Stimulated activated CD4-positive, alpha-beta T cell treated with anti-CD3 and anti-CD28 coated beads, Interleukin-2, amount 100 ng/mL, for 24 hours (primary cell): ENCODE results near the gene PLXDC2.
"Not testable (repeated sequence)": the region's sequence is repeated elsewhere in the genome, so short reads cannot be mapped to it uniquely, and the experiment has no call there.

ENCODE experiments used
- DNase-seq, 2 donors: peaks; one replicate each; pipeline ENCODE4 v3.0.0-alpha.2; 2020

Gene PLXDC2

GRCh38 chr10:20133669-20134189 lies 317.5 kb downstream of the PLXDC2 start:
- no peak for DNase-seq

GRCh38 chr10:20142311-20142710 lies 326.1 kb downstream of the PLXDC2 start:
- no peak for DNase-seq

- no peak for DNase-seq
These were observed 328.0 kb downstream of the PLXDC2 start for GRCh38 chr10:20144268-20144667.

- no peak for DNase-seq
These were observed 329.8 kb downstream of the PLXDC2 start for GRCh38 chr10:20146004-20146403.

- no peak for DNase-seq
These were observed 331.5 kb downstream of the PLXDC2 start for GRCh38 chr10:20147684-20148083.

- DNase-seq: no peak
These were observed 340.3 kb downstream of the PLXDC2 start for GRCh38 chr10:20156511-20156910.

- no peak for DNase-seq
These were observed 341.1 kb downstream of the PLXDC2 start for GRCh38 chr10:20157314-20157713.

GRCh38 chr10:20158086-20158485 lies 341.9 kb downstream of the PLXDC2 start:
- no peak for DNase-seq

GRCh38 chr10:20162123-20162522 lies 345.9 kb downstream of the PLXDC2 start:
- DNase-seq: no peak

GRCh38 chr10:20166096-20166675 lies 350.0 kb downstream of the PLXDC2 start:
- DNase-seq: no peak

- no peak for DNase-seq
These were observed 354.4 kb downstream of the PLXDC2 start for GRCh38 chr10:20170661-20171060.

GRCh38 chr10:20173046-20173445 lies 356.8 kb downstream of the PLXDC2 start:
- DNase-seq: no peak

- no peak for DNase-seq
These were observed 359.5 kb downstream of the PLXDC2 start for GRCh38 chr10:20175719-20176118.

GRCh38 chr10:20180766-20181165 lies 364.5 kb downstream of the PLXDC2 start:
- no peak for DNase-seq

- DNase-seq: no peak
These were observed 365.2 kb downstream of the PLXDC2 start for GRCh38 chr10:20181434-20181833.

GRCh38 chr10:20185116-20185515 lies 368.9 kb downstream of the PLXDC2 start:
- no peak for DNase-seq

- not testable (repeated sequence) for DNase-seq
These were observed 375.2 kb downstream of the PLXDC2 start for GRCh38 chr10:20191392-20191791.

- DNase-seq: no peak
These were observed 378.8 kb downstream of the PLXDC2 start for GRCh38 chr10:20195076-20195475.

GRCh38 chr10:20200758-20201157 lies 384.5 kb downstream of the PLXDC2 start:
- no peak for DNase-seq

- no peak for DNase-seq
These were observed 386.1 kb downstream of the PLXDC2 start for GRCh38 chr10:20202337-20202736.

GRCh38 chr10:20207653-20208052 lies 391.4 kb downstream of the PLXDC2 start:
- no peak for DNase-seq

GRCh38 chr10:20209098-20209497 lies 392.9 kb downstream of the PLXDC2 start:
- DNase-seq: not testable (repeated sequence)

GRCh38 chr10:20215547-20216152 lies 399.4 kb downstream of the PLXDC2 start:
- no peak for DNase-seq

GRCh38 chr10:20221356-20221755 lies 405.1 kb downstream of the PLXDC2 start:
- no peak for DNase-seq

- no peak for DNase-seq
These were observed 412.5 kb downstream of the PLXDC2 start for GRCh38 chr10:20228729-20229128.
